Limb (tissue), 2 donors: ENCODE data around the gene ZDHHC15.
"Not testable (repeated sequence)": the region's sequence is repeated elsewhere in the genome, so short reads cannot be mapped to it uniquely, and the experiment has no call there.

Source experiments
- DNase-seq, 2 donors: peaks; one replicate each; pipeline ENCODE4 v3.0.0-alpha.2; 2016; ENCODE audit errors: extremely low spot score in 2 of 2

The ZDHHC15 gene, protein sequence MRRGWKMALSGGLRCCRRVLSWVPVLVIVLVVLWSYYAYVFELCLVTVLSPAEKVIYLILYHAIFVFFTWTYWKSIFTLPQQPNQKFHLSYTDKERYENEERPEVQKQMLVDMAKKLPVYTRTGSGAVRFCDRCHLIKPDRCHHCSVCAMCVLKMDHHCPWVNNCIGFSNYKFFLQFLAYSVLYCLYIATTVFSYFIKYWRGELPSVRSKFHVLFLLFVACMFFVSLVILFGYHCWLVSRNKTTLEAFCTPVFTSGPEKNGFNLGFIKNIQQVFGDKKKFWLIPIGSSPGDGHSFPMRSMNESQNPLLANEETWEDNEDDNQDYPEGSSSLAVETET

GRCh38 chrX:75522565-75523431 is at the start of gene ZDHHC15:
Gene ZDHHC15 (minus strand): TSS chrX:75523037. CDS start chrX:75523024, 13 bp downstream.
- DNase-seq, result peak; percentile 43 to 77

- not testable (repeated sequence) for DNase-seq
Observed at GRCh38 chrX:75560544-75560943, 37.7 kb upstream of the ZDHHC15 start.

DNA sequence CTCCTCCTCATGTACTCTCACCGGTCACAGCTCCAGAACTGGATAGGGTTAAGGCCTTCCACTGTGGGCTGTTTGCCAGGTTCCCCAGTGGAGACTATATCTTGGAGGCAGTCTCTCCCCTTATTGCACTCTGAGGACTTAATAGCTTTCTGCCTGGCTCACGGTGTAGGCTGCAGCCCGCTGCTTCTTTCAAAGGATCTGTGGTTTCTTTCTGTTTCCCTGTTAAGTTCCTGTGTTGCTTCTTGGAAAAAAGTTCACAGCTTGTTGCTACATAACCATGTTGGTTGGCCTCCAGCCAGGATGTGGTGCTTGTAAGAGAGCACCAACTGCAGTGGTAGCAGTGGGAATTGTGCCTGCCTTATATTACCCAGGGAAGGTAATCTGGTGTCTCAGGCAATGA is 24.9 kb upstream of the ZDHHC15 start:
- peak; percentile 15 to 33 for DNase-seq

DNA sequence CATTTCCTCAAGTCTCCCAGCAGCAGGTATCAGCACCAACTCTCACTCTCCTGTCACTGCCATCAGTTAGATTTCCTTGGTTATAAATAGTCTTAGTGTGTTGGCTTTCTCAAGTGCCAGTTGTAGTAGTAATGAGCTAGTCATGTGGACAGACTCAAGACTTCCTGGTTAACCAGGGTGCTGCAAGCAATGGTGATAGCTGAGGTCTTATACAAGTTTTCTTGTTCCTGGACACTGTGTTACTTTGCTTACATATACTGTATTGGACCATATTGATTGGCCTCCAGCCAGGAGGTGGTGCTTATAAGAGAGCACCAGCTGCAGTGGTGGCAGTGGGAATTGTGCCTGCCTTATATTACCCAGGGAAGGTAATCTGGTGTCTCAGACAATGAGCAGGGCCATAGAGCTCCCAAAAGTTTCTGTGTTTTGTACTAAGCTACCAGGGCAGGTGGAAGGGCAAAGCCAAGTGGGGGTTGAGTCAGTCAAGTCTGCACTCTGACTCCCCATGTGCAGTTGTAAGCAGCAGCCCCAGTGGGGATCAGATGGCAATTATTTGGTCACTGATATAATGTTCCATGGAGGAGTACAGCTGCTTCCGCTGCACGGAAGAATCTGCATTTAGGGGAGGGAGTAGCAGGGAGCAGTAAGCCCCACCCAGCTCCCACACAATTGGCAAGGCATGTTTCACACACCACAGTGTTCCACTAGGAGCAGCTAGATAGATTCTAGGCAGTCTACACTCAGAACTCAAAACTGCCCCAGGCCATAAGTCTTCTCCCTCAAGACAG is 24.1 kb upstream of the ZDHHC15 start:
- DNase-seq, result peak in 1 of 2 donors; percentile 15

GRCh38 chrX:75544786-75545185 is 21.9 kb upstream of the ZDHHC15 start:
- DNase-seq, result no peak

GRCh38 chrX:75483933-75484332 is 38.9 kb downstream of the ZDHHC15 start:
- no peak for DNase-seq

- DNase-seq, result not testable (repeated sequence)
Observed at GRCh38 chrX:75461780-75462179, 61.1 kb downstream of the ZDHHC15 start.

DNA sequence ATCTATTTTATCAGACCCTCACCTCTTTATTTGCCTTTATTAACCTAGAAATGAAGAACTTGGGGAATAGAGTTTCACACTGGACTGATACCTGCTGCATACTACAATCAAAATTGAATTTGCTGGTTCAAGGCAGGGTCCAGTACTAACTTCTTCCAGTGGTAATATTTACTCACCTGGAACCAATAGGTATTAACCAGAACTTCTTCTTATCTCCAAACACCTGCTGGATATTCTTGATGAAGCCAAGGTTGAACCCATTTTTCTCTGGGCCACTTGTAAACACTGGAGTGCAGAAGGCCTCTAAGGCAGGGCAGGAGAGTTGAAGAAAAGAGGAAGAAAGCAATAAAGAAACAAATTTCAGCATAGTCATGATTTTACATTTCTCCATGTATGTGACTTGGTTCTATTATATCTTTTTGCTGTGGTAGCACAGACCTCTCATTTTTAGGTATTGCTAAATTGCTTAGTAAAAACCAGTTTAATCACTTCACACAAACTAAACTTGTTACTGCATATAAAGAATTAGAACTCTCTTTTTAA is 101.1 kb downstream of the ZDHHC15 start:
- no peak for DNase-seq

- DNase-seq, result not testable (repeated sequence)
Observed at GRCh38 chrX:75407153-75407552, 115.7 kb downstream of the ZDHHC15 start.

GRCh38 chrX:75390470-75390869 is 132.4 kb downstream of the ZDHHC15 start:
- no peak for DNase-seq

DNA sequence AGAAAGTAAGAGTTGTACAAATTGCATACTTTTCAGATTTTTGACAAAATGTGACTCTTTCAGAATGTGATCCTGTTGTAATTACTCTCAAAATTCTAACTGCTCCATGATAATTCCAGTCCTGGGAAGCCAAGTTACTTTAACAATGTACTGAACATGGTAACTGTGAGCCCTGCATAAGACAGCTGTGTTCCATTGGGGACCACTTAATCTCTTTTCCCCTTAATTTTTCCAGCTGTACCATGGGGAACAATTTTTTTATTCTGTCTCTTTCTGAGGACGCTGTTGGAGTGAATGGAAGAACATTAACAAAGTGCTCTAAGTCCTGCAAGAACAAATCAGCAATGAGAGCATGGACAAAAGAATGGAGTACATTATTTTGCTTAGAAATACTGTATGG is 153.1 kb downstream of the ZDHHC15 start:
- DNase-seq, result no peak

DNA sequence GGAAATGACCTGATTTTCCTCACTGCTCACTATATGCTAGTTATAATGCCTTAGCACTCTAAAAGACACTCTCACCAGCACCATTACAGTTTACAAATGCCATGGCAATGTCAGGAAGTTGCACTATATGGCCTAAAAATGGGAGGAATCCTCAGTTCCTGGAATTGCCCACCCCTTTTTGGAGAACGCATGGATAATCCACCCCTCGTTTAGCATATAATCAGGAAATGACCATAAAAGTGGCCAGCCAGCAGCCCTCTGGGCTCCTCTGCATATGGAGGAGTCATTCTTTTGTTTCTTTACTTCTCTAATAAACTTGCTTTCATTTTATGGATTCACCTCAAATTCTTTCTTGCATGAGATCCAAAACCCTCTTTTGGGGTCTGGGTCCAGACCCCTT is 156.0 kb downstream of the ZDHHC15 start:
- DNase-seq, result no peak

DNA sequence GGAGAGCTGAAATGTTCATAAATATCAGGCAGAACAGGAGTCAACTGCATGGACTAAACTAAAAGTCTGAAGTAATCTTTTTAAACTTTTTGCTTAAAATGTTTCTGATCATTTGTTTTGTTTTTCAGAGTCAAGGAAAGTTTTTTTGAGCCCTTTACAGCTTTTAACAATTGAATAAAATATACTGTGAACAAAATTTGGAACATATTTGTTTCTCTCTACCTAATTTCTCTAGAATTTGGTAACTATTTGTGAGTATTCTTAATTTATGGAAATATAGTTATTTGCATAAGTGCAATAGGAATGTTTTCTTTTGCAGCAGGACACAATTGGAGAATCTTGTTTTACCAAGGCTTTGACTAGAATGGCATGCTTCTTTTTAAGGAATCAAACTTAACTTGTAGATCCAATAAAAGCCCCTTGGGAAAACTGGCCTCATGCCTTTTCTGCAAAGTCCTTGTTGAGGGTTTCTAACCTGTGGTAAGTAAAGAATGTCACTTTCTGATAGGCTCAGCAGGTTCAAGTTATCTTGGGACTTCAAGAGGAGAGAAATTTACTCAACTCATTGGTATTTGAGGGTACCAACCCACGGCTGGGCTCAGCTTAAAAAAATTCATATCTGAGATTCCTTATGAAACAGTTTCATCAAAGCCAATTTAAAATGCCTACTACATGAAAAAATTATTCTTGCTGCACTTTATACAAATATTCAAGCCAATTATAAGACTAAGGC is 157.4 kb downstream of the ZDHHC15 start:
- DNase-seq, result no peak

DNA sequence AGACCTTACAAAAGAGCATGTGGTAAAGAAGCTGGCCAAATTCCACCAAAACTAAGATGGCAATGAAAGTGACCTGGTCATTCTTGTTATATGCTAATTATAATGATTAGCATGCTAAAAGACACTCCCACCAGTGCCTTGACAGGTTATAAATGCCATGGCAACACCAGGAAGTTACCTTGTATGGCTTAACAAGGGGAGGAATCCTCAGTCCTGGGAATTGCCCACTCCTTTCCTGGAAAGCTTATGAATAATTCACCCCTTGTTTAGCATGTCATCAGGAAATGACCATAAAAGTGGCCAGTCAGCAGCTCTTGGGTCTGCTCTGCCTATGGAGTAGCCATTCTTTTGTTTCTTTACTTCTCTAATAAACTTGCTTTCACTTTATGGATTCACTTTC is 161.0 kb downstream of the ZDHHC15 start:
- no peak for DNase-seq

DNA sequence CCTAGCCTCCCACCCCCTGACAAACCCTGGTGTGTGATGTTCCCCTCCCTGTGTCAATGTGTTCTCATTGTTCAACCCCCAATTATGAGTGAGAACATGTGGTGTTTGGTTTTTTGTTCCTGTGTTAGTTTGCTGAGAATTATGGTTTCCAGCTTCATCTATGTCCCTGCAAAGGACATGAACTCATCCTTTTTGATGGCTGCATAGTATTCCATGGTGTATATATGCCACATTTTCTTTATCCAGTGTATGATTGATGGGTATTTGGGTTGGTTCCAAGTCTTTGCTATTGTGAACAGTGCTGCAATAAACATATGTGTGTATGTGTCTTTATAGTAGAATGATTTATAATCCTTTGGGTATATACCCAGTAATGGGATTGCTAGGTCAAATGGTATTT is 174.2 kb downstream of the ZDHHC15 start:
- DNase-seq, result not testable (repeated sequence)

DNA sequence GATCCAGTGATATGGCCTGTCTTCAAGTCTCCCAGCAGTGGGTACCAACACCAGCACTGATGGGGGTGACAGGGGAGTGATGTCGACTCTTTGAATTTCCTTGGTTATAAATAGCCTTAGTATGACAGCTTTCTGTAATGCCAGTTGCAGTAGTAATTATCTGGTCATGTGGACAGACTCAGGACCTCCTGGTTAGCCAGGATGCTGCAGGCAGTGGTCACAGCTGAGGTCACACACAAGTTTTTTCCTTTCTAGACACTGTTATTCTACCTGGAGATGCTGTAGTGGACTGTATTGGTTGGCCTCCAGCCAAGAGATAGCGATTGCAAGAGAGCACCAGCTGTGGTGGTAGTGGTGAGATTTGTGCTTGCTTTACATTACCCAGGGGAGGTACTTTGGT is 185.3 kb downstream of the ZDHHC15 start:
- DNase-seq, result no peak

DNA sequence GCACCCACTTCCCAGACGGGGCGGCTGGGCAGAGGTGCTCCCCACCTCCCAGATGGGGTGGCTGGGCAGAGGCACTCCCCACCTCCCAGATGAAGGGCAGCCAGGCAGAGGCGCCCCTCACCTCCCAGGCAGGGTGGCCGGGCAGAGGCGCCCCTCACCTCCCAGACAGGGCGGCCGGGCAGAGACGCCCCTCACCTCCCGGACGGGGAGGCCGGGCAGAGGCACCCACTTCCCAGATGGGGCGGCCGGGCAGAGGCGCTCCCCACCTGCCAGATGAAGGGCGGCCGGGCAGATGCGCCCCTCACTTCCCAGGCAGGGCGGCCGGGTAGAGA is 187.7 kb downstream of the ZDHHC15 start:
- DNase-seq, result no peak

GRCh38 chrX:75334407-75335126 is 188.3 kb downstream of the ZDHHC15 start:
- DNase-seq, result not testable (repeated sequence)

- DNase-seq, result no peak
Observed at GRCh38 chrX:75327607-75328006, 195.2 kb downstream of the ZDHHC15 start.
